K562 (cell line): ENCODE measurements around the gene PALM3. TPM values are rescaled to one million over a fixed set of nuclear protein-coding genes. Genes with fewer than 3 reads are reported as not detected.

Experiments used
- ATAC-seq: fragments of 200-7000 bp; cut with Tn5 transposase; 3 replicates; pipeline ENCODE4 v1.9.1; 2020; ENCODE audit warnings: moderate library complexity
- BruUV-seq: library from RNA; stranded (reverse); fragments of 400-500 nt; replicated peaks from 2 replicates; lab custom pipeline; 2021; lab: Mats Ljungman, UMichigan
- CTCF ChIA-PET: fragments of 300-600 bp; formaldehyde crosslinking; extraction: SDS; loops from one replicate; lab custom pipeline; 2021; ENCODE audit warnings: low intra/inter-chr PET ratio; lab: Yijun Ruan, JAX
- POLR2A ChIA-PET: fragments of 300-600, 350-650 bp; sonication (Branson Sonifier 250); formaldehyde crosslinking; extraction: SDS; loops from one replicate; lab custom pipeline; 2021; ENCODE audit warnings: antibody characterized with exemption, inconsistent platforms; lab: Yijun Ruan, JAX
- DNase-seq, 4 experiments: peaks; one replicate each; pipeline versions ENCODE4 v3.0.0 to v3.0.0-alpha.2; 2011 to 2018; ENCODE audit warnings: low spot score in 3 of 4, mixed read lengths in 3 of 4; ENCODE audit errors: extremely low read depth in 1 of 4
- FAIRE-seq: peaks from 2 replicates; lab custom pipeline; 2011; peaks lifted over from hg19 to GRCh38; lab: Jason Lieb, UNC
- H2AFZ ChIP-seq: 2 replicates; pipeline ENCODE4 v1.6.0; 2011; ENCODE audit warnings: low read depth, low read length, control low read depth, inconsistent platforms
- H3K27ac ChIP-seq: fragments of 200-600 bp; 3 replicates; pipeline ENCODE4 v1.8.0; 2011; ENCODE audit warnings: low read depth, mild to moderate bottlenecking, control low read depth, inconsistent platforms, low read length, moderate library complexity, mixed read lengths; ENCODE audit errors: extremely low read depth
- H3K27me3 ChIP-seq, 2 experiments: fragments of 300-600 bp in 1 of 2; 2 replicates in 1 of 2; 3 replicates in 1 of 2; pipeline versions ENCODE4 v1.6.0 to v1.8.0; 2011; ENCODE audit warnings: inconsistent platforms in 2 of 2, low read length in 2 of 2, mild to moderate bottlenecking in 1 of 2, mixed read lengths in 1 of 2, moderate library complexity in 1 of 2; ENCODE audit not compliant: control insufficient read depth in 2 of 2, insufficient read depth in 2 of 2
- H3K36me3 ChIP-seq: fragments of 300-600 bp; 3 replicates; pipeline ENCODE4 v1.8.0; 2011; ENCODE audit warnings: mild to moderate bottlenecking, low read length, inconsistent platforms; ENCODE audit not compliant: control insufficient read depth, insufficient read depth
- H3K4me1 ChIP-seq, 2 experiments: fragments of 200-600 bp in 1 of 2; replicated peaks in 1 of 2; 2 replicates in 1 of 2; 3 replicates in 1 of 2; pipeline versions ENCODE4 v1.5.1 to v1.8.0; 2011; ENCODE audit warnings: inconsistent platforms in 2 of 2, low read length in 2 of 2, mild to moderate bottlenecking in 1 of 2, mixed read lengths in 1 of 2, moderate library complexity in 1 of 2; ENCODE audit not compliant: control insufficient read depth in 2 of 2, insufficient read depth in 2 of 2
- H3K4me2 ChIP-seq: 2 replicates; pipeline ENCODE4 v1.6.1; 2011; ENCODE audit warnings: low read length, control low read depth, inconsistent platforms, mixed read lengths; ENCODE audit not compliant: insufficient read depth
- H3K4me3 ChIP-seq: fragments of 200-600 bp; sonication (generic), shearing (Covaris generic); 2 replicates; pipeline ENCODE4 v1.5.1; 2016; ENCODE audit warnings: control low read depth, inconsistent platforms
- H3K79me2 ChIP-seq: fragments of 200-600 bp; 3 replicates; pipeline ENCODE4 v1.8.0; 2011; ENCODE audit warnings: low read length, inconsistent platforms; ENCODE audit not compliant: control insufficient read depth, insufficient read depth
- H3K9ac ChIP-seq, 2 experiments: 2 replicates each; pipeline versions ENCODE4 v1.6.0 to v1.6.1; 2011; ENCODE audit warnings: low read depth in 2 of 2, low read length in 2 of 2, control low read depth in 1 of 2, inconsistent platforms in 1 of 2, mild to moderate bottlenecking in 1 of 2, mixed read lengths in 1 of 2; ENCODE audit not compliant: insufficient read depth in 1 of 2
- H3K9me1 ChIP-seq: one replicate; pipeline ENCODE4 v1.6.0; 2011; ENCODE audit warnings: inconsistent platforms, mild to moderate bottlenecking, low read length, moderate library complexity; ENCODE audit not compliant: control insufficient read depth, insufficient read depth
- H3K9me3 ChIP-seq: replicated peaks from 2 replicates; pipeline ENCODE4 v1.5.1; 2011; ENCODE audit warnings: low read depth, low read length, inconsistent platforms; ENCODE audit not compliant: control insufficient read depth, insufficient read depth
- H4K20me1 ChIP-seq: replicated peaks from 2 replicates; pipeline ENCODE4 v1.6.1; 2011; ENCODE audit warnings: low read length, inconsistent platforms, mixed read lengths; ENCODE audit not compliant: control insufficient read depth, insufficient read depth
- ARID1B ChIP-seq: fragments of 450-650 bp; IDR thresholded peaks from 2 replicates; pipeline ENCODE4 v1.6.1; 2016; ENCODE audit warnings: antibody characterized with exemption, mild to moderate bottlenecking, inconsistent platforms
- ATF7 ChIP-seq: fragments of 450-650 bp; IDR thresholded peaks from 2 replicates; pipeline ENCODE4 v1.7.1; 2014; ENCODE audit warnings: mild to moderate bottlenecking, moderate library complexity
- CBFA2T2 ChIP-seq: fragments of 450-650 bp; conservative IDR thresholded peaks from 2 replicates; pipeline ENCODE4 v1.6.1; 2017; ENCODE audit warnings: mild to moderate bottlenecking
- EGR1 ChIP-seq: fragments of 450-650 bp; conservative IDR thresholded peaks from 2 replicates; pipeline ENCODE4 v1.6.1; 2017; ENCODE audit warnings: mild to moderate bottlenecking
- L3MBTL2 ChIP-seq: fragments of 450-650 bp; IDR thresholded peaks from 2 replicates; pipeline ENCODE4 v1.6.1; 2016; ENCODE audit warnings: mild to moderate bottlenecking, moderate library complexity
- MAFK ChIP-seq: IDR thresholded peaks from 2 replicates; pipeline ENCODE4 v1.6.1; 2011; ENCODE audit warnings: low read length, improper control_type of control experiment
- MAX ChIP-seq: sonication (generic); formaldehyde crosslinking; IDR thresholded peaks from 2 replicates; pipeline ENCODE4 v1.9.0; 2022; ENCODE audit warnings: mild to moderate bottlenecking, missing genetic modification reagents
- PHTF2 ChIP-seq: fragments of 250-450 bp; sonication (Bioruptor Pico); IDR thresholded peaks from 2 replicates; pipeline ENCODE4 v1.5.0; 2021; ENCODE audit warnings: mild to moderate bottlenecking
- PKNOX1 ChIP-seq: fragments of 450-650 bp; IDR thresholded peaks from 2 replicates; pipeline ENCODE4 v1.6.1; 2016
- RAD51 ChIP-seq: fragments of 450-650 bp; IDR thresholded peaks from 2 replicates; pipeline ENCODE4 v1.7.1; 2016; ENCODE audit warnings: low read depth, mild to moderate bottlenecking, borderline replicate concordance
- SAP30 ChIP-seq: fragments of 200-600 bp; sonication (generic); IDR thresholded peaks from 2 replicates; pipeline ENCODE4 v1.6.1; 2012; ENCODE audit warnings: borderline replicate concordance, low read depth, mild to moderate bottlenecking, moderate library complexity, low read length, control low read depth, inconsistent platforms; ENCODE audit not compliant: insufficient read depth, poor library complexity, severe bottlenecking
- YBX1 ChIP-seq: fragments of 450-650 bp; IDR thresholded peaks from 2 replicates; pipeline ENCODE4 v1.7.1; 2016; ENCODE audit warnings: mild to moderate bottlenecking
- ZBTB7A ChIP-seq: IDR thresholded peaks from 2 replicates; pipeline ENCODE4 v1.6.1; 2011; ENCODE audit warnings: low read depth, mild to moderate bottlenecking, low read length, moderate library complexity, borderline replicate concordance; ENCODE audit not compliant: control insufficient read depth
- WGBS: fragments of 100-300 bp; shearing (Covaris generic); methylation state at CpG from one replicate; pipeline ENCODE4 v1.1.6; 2016; ENCODE audit warnings: low coverage, mixed read lengths; ENCODE audit not compliant: insufficient coverage; ENCODE audit errors: missing lambda C conversion rate; 5-methylcytosine and 5-hydroxymethylcytosine counted together
- in situ Hi-C: fragments of 300-500 bp; cut with MboI; formaldehyde crosslinking; loops from 4 replicates; pipeline ENCODE4 v1.15.0; 2018; ENCODE audit warnings: inconsistent platforms, mixed read lengths
- intact Hi-C: fragments of 100-400 bp; cut with micrococcal nuclease; formaldehyde crosslinking; loops from 2 replicates; pipeline ENCODE4 v1.14.2; 2022
- polyA plus RNA-seq, 8 experiments: library from polyadenylated mRNA; depleted of rRNA in 4 of 8; stranded (reverse) in 5 of 8; unstranded in 3 of 8; fragments of >200 nt; fragmentation: Nextera tagmentation in 2 of 8; fragmentation: Illumina TruSeq in 1 of 8; extraction: Ambion mirVana in 2 of 8; extraction: Trizol in 1 of 8; gene quantifications; 2 replicates each; pipeline versions ENCODE4 v1.2.1 to v1.2.3, GENCODE V29; 2011 to 2014; ENCODE audit warnings: inconsistent platforms in 1 of 8, missing spikeins in 1 of 8
- total RNA-seq, 7 experiments: library from RNA; depleted of rRNA in 6 of 7; stranded (reverse); fragments of >200 nt in 6 of 7; fragmentation: Illumina TruSeq in 2 of 7; extraction: Trizol in 2 of 7; gene quantifications; 2 replicates each; pipeline versions ENCODE4 v1.2.1 to v1.2.3, GENCODE V29; 2011 to 2021; ENCODE audit warnings: low replicate concordance in 1 of 7

PALM3 gene
- total and polyA plus RNA-seq, 9 of the 15 experiments (the other 6 are each of a cell fraction or from before 2014, with no cell fraction given), result 0.07 to 9.3 (median 3.3) TPM

GRCh38 chr19:14061081-14061749 lies 661 bp downstream of the PALM3 start (continued):
- peak; percentile 76 for TF ChIP-seq EGR1
- peak; percentile 19; the same call in 1 of the 2 replicates for TF ChIP-seq ARID1B
- TF ChIP-seq L3MBTL2, result 0 out of 2 replicates have a peak, but pooled peaks have one; percentile 16
- peak; percentile 67; the same call in 1 of the 2 replicates for TF ChIP-seq ATF7
- TF ChIP-seq RAD51, result no peak
- TF ChIP-seq CBFA2T2, result peak; percentile 4; the same call in 1 of the 2 replicates
- TF ChIP-seq ZBTB7A, result peak; percentile 26; the same call in 1 of the 2 replicates

GRCh38 chr19:14059652-14060155 lies 2.2 kb downstream of the PALM3 start:
- peak; percentile 40 for ATAC-seq
- FAIRE-seq, result peak; percentile 93
- TF ChIP-seq MAFK (no peak), MAX (CRISPR knock-in tag) (peak; percentile 75), SAP30 (no peak), YBX1 (no peak), PKNOX1 (peak; percentile 33; the same call in 1 of the 2 replicates), PHTF2 (CRISPR knock-in tag) (no peak)

More at GRCh38 chr19:14059652-14060155, 2.2 kb downstream of the PALM3 start:
- WGBS, result 4% methylated on average over 8 of the region's 8 CpGs
- peak overlapping the region; percentile 47; the same call in 1 of the 2 replicates for H2AFZ ChIP-seq
- intact Hi-C loops (no loop called here), in situ Hi-C loops (loop anchor here (25.0 kb wide), 1 partner anchor 472 kb away; no protein-coding TSS in a partner anchor)
- no peak overlapping the region for H3K27ac ChIP-seq
- H3K9me3 ChIP-seq, result no peaks in the 10 kb centered on the region
- peaks cover 36 to 56% of the 10 kb centered on the region in 2 experiments for H3K4me1 ChIP-seq
- DNase-seq, result peak; percentile 46 to 70 (median 60)
- no peaks in the 10 kb centered on the region for H3K9me1 ChIP-seq
- no peaks in the 10 kb centered on the region for H3K36me3 ChIP-seq
- no peak overlapping the region for H3K9ac ChIP-seq
- no peaks in the 10 kb centered on the region for H3K79me2 ChIP-seq
- ChIA-PET CTCF (interaction anchor here (1.4 kb wide), 1 partner anchor 179 kb away, joined by 3 read pairs; no protein-coding TSS in a partner anchor), POLR2A (interaction anchor here (0.6 to 2.4 kb wide), 5 partner anchors 11 to 174 kb away, joined by 3 to 8 read pairs (median 4); partner anchors contain the start of gene DCAF15)
- H4K20me1 ChIP-seq, result no peaks in the 10 kb centered on the region
- H3K4me2 ChIP-seq, result peak overlapping the region; percentile 24; the same call in 1 of the 2 replicates
- no TSS peak for BruUV-seq
- H3K4me3 ChIP-seq, result no peak overlapping the region
- H3K27me3 ChIP-seq, result no peaks in the 10 kb centered on the region
